Astrocyte (in vitro differentiated cells and primary cell): ENCODE data around the gene CSF1R. TPM values are rescaled to one million over a fixed set of nuclear protein-coding genes. Genes with fewer than 3 reads are reported as not detected.

Source experiments
- DNase-seq: peaks from one replicate; pipeline ENCODE4 v3.0.0-alpha.2; 2010; ENCODE audit warnings: low read depth
- FAIRE-seq: peaks from 2 replicates; lab custom pipeline; 2011; peaks lifted over from hg19 to GRCh38; lab: Jason Lieb, UNC
- H2AFZ ChIP-seq: 2 replicates; pipeline ENCODE4 v1.6.0; 2012; ENCODE audit warnings: low read depth, low read length, inconsistent platforms
- H3K27ac ChIP-seq: 2 replicates; pipeline ENCODE4 v1.5.1; 2011; ENCODE audit warnings: low read depth, low read length, inconsistent platforms
- H3K27me3 ChIP-seq: 2 replicates; pipeline ENCODE4 v1.6.0; 2011; ENCODE audit warnings: low read length, inconsistent platforms; ENCODE audit not compliant: insufficient read depth
- H3K36me3 ChIP-seq: 2 replicates; pipeline ENCODE4 v1.5.1; 2011; ENCODE audit warnings: low read length, inconsistent platforms; ENCODE audit not compliant: insufficient read depth
- H3K4me1 ChIP-seq: 2 replicates; pipeline ENCODE4 v1.5.1; 2011; ENCODE audit warnings: low read length, inconsistent platforms; ENCODE audit not compliant: insufficient read depth
- H3K4me2 ChIP-seq: 2 replicates; pipeline ENCODE4 v1.6.0; 2012; ENCODE audit warnings: low read length, inconsistent platforms
- H3K4me3 ChIP-seq: 2 replicates; pipeline ENCODE4 v1.5.1; 2011; ENCODE audit warnings: low read depth, mild to moderate bottlenecking, low read length, inconsistent platforms; ENCODE audit not compliant: insufficient read depth
- H3K79me2 ChIP-seq: 2 replicates; pipeline ENCODE4 v1.6.0; 2012; ENCODE audit warnings: mild to moderate bottlenecking, low read length, inconsistent platforms; ENCODE audit not compliant: insufficient read depth
- H3K9ac ChIP-seq: 2 replicates; pipeline ENCODE4 v1.6.0; 2012; ENCODE audit warnings: mild to moderate bottlenecking, low read length, inconsistent platforms
- H3K9me3 ChIP-seq: 2 replicates; pipeline ENCODE4 v1.5.1; 2012; ENCODE audit warnings: low read depth, mild to moderate bottlenecking, low read length, inconsistent platforms; ENCODE audit not compliant: insufficient read depth
- H4K20me1 ChIP-seq: 2 replicates; pipeline ENCODE4 v1.6.0; 2012; ENCODE audit warnings: low read length, inconsistent platforms; ENCODE audit not compliant: insufficient read depth
- H3K27ac Mint-ChIP-seq: one replicate; pipeline ENCODE4 v1.8.0; 2021; ENCODE audit warnings: mild to moderate bottlenecking, mixed read lengths; ENCODE audit not compliant: unreplicated experiment
- H3K27me3 Mint-ChIP-seq: one replicate; pipeline ENCODE4 v1.8.0; 2021; ENCODE audit warnings: low read depth, mixed read lengths; ENCODE audit not compliant: unreplicated experiment
- H3K36me3 Mint-ChIP-seq: one replicate; pipeline ENCODE4 v1.8.0; 2021; ENCODE audit warnings: low read depth, mixed read lengths; ENCODE audit not compliant: unreplicated experiment
- H3K4me1 Mint-ChIP-seq: one replicate; pipeline ENCODE4 v1.8.0; 2021; ENCODE audit warnings: low read depth, mixed read lengths; ENCODE audit not compliant: unreplicated experiment
- H3K4me3 Mint-ChIP-seq: one replicate; pipeline ENCODE4 v1.8.0; 2021; ENCODE audit warnings: mild to moderate bottlenecking, moderate library complexity, mixed read lengths; ENCODE audit not compliant: unreplicated experiment
- H3K9me3 Mint-ChIP-seq: one replicate; pipeline ENCODE4 v1.8.0; 2021; ENCODE audit warnings: mild to moderate bottlenecking, mixed read lengths; ENCODE audit not compliant: unreplicated experiment
- EZH2 ChIP-seq: IDR thresholded peaks from 2 replicates; pipeline ENCODE4 v1.6.1; 2012; ENCODE audit warnings: mild to moderate bottlenecking, low read length, inconsistent platforms; ENCODE audit not compliant: insufficient read depth
- total RNA-seq: library from RNA; stranded (reverse); gene quantifications from 2 replicates; pipeline ENCODE4 v1.2.1, GENCODE V29; 2021
- TF ChIP-seq, protein P1 (sequence below): IDR thresholded peaks from 2 replicates; pipeline ENCODE4 v1.5.1; 2011; ENCODE audit warnings: low read depth, mild to moderate bottlenecking, inconsistent platforms, low read length, moderate library complexity; ENCODE audit not compliant: insufficient read depth

The CSF1R gene
- total RNA-seq, 1 donor from 2014 or later: 1.4 TPM

DNA sequence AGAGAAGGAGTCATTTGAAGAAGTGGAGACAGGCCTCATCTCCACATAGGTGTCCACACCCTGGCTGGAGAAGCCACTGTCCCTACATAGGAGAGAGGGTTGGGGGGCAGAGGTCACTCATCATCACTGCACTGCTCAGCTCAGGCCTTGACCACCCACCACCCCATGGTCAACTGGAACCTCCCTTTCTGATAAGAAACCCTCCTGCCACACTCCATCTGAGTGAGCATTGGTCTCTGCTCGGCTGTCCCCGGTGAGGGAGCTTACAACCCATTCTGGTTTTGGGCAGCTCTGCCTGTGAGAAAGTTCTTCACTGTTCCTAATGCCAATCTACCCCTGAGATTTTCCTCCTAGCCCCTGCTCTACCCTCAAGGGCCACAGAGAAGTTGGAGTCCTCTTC is 28.8 kb downstream of the CSF1R start:
- Histone ChIP-seq H2AFZ (no peak overlapping the region), H3K9ac (no peak overlapping the region), H3K27me3 (no peaks in the 10 kb centered on the region), H3K4me1 (peaks cover 24% of the 10 kb centered on the region), H3K4me2 (no peak overlapping the region), H3K36me3 (peaks cover 6% of the 10 kb centered on the region), H3K4me3 (no peak overlapping the region), H3K79me2 (no peaks in the 10 kb centered on the region), H3K9me3 (no peaks in the 10 kb centered on the region), H4K20me1 (no peaks in the 10 kb centered on the region), H3K27ac (no peak overlapping the region)
- no peak overlapping the region for H3K4me3 Mint-ChIP-seq
- no peak for TF ChIP-seq EZH2
- TF ChIP-seq, protein P1, sequence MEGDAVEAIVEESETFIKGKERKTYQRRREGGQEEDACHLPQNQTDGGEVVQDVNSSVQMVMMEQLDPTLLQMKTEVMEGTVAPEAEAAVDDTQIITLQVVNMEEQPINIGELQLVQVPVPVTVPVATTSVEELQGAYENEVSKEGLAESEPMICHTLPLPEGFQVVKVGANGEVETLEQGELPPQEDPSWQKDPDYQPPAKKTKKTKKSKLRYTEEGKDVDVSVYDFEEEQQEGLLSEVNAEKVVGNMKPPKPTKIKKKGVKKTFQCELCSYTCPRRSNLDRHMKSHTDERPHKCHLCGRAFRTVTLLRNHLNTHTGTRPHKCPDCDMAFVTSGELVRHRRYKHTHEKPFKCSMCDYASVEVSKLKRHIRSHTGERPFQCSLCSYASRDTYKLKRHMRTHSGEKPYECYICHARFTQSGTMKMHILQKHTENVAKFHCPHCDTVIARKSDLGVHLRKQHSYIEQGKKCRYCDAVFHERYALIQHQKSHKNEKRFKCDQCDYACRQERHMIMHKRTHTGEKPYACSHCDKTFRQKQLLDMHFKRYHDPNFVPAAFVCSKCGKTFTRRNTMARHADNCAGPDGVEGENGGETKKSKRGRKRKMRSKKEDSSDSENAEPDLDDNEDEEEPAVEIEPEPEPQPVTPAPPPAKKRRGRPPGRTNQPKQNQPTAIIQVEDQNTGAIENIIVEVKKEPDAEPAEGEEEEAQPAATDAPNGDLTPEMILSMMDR: no peak
- H3K36me3 Mint-ChIP-seq: peaks cover 21% of the 10 kb centered on the region
- DNase-seq: no peak
- no peak for FAIRE-seq
- H3K4me1 Mint-ChIP-seq: peaks cover 28% of the 10 kb centered on the region
- no peaks in the 10 kb centered on the region for H3K9me3 Mint-ChIP-seq
- H3K27me3 Mint-ChIP-seq: no peaks in the 10 kb centered on the region
- H3K27ac Mint-ChIP-seq: peak overlapping the region; percentile 77

DNA sequence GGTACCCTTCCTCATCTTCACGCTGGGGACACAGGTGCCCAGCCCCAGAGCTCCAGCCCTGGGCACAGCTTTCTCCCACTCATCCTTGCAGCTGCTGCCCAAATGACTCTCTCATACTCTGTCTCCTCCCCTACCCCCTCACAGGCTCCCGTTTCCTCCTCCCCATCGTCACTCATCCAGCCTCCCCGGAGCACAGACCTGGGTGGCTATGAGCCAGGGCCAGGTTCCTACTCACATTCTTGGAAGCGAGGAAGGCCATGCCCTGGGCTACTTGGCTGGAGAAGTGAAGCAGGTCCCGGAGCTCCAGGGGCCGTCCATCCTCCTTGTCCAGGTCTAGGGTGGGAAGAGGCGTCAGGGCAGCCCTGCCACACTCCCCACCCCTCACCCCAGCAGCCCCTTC is 29.3 kb downstream of the CSF1R start:
- Histone ChIP-seq H3K27me3 (no peaks in the 10 kb centered on the region), H3K36me3 (peaks cover 9% of the 10 kb centered on the region), H3K4me2 (no peak overlapping the region), H4K20me1 (no peaks in the 10 kb centered on the region), H3K4me3 (no peak overlapping the region), H3K9me3 (no peaks in the 10 kb centered on the region), H3K79me2 (no peaks in the 10 kb centered on the region), H3K4me1 (peaks cover 28% of the 10 kb centered on the region), H3K9ac (no peak overlapping the region), H2AFZ (no peak overlapping the region), H3K27ac (no peak overlapping the region)
- H3K4me3 Mint-ChIP-seq: no peak overlapping the region
- H3K27me3 Mint-ChIP-seq: no peaks in the 10 kb centered on the region
- H3K9me3 Mint-ChIP-seq: no peaks in the 10 kb centered on the region
- no peak for TF ChIP-seq EZH2
- TF ChIP-seq, protein P1: no peak
- no peak overlapping the region for H3K27ac Mint-ChIP-seq
- FAIRE-seq (no peak), DNase-seq (no peak)
- H3K4me1 Mint-ChIP-seq: peaks cover 28% of the 10 kb centered on the region
- peaks cover 22% of the 10 kb centered on the region for H3K36me3 Mint-ChIP-seq

DNA sequence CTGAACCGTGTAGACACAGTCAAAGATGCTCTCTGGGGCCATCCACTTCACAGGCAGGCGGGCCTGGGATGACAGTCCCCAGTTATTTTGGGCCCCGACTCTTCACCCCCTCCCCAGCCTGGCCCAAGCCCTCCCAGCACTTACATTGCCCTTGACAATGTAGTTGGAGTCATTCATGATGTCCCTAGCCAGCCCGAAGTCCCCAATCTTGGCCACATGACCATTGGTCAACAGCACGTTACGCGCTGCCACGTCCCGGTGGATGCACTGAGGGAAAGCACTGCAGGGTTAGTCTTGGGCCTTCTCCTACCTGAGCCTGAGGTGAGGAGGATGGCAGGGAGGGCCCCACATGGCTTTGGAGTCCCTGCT is 30.3 kb downstream of the CSF1R start:
- Histone ChIP-seq H3K9me3 (no peaks in the 10 kb centered on the region), H3K4me3 (no peak overlapping the region), H3K4me1 (peaks cover 29% of the 10 kb centered on the region), H3K79me2 (no peaks in the 10 kb centered on the region), H3K4me2 (no peak overlapping the region), H2AFZ (no peak overlapping the region), H3K27me3 (no peaks in the 10 kb centered on the region), H3K36me3 (peaks cover 19% of the 10 kb centered on the region), H3K9ac (no peak overlapping the region), H3K27ac (no peak overlapping the region), H4K20me1 (no peaks in the 10 kb centered on the region)
- no peak overlapping the region for H3K4me3 Mint-ChIP-seq
- TF ChIP-seq, protein P1: no peak
- TF ChIP-seq EZH2: no peak
- H3K36me3 Mint-ChIP-seq: peaks cover 32% of the 10 kb centered on the region
- no peak for DNase-seq
- no peak for FAIRE-seq
- no peaks in the 10 kb centered on the region for H3K27me3 Mint-ChIP-seq
- H3K9me3 Mint-ChIP-seq: no peaks in the 10 kb centered on the region
- H3K27ac Mint-ChIP-seq: no peak overlapping the region
- H3K4me1 Mint-ChIP-seq: peaks cover 33% of the 10 kb centered on the region
